OCI-LY1 (cell line): ENCODE measurements around the gene PITPNM3.

Source experiments
- H2AFZ ChIP-seq: fragments of 200-600 bp; sonication (generic), shearing (Covaris generic); 2 replicates; pipeline ENCODE4 v1.6.0; 2014; ENCODE audit warnings: antibody characterized with exemption, mild to moderate bottlenecking, low read length
- H3F3A ChIP-seq: fragments of 200-600 bp; sonication (generic), shearing (Covaris generic); 2 replicates; pipeline ENCODE4 v1.6.0; 2014; ENCODE audit warnings: mild to moderate bottlenecking, antibody characterized with exemption, low read length, moderate library complexity; ENCODE audit not compliant: insufficient read depth
- H3K27ac ChIP-seq: fragments of 200-600 bp; sonication (generic); 2 replicates; pipeline ENCODE4 v1.5.1; 2014; ENCODE audit warnings: low read length, mixed run types, mild to moderate bottlenecking, low read depth; ENCODE audit not compliant: poor library complexity, severe bottlenecking
- H3K27me3 ChIP-seq: fragments of 200-600 bp; sonication (generic); 2 replicates; pipeline ENCODE4 v1.6.0; 2014; ENCODE audit warnings: antibody characterized with exemption, mild to moderate bottlenecking, low read length, moderate library complexity; ENCODE audit not compliant: insufficient read depth
- H3K36me3 ChIP-seq: fragments of 200-600 bp; sonication (generic); 2 replicates; pipeline ENCODE4 v1.6.1; 2014; ENCODE audit warnings: mild to moderate bottlenecking, antibody characterized with exemption, low read length, moderate library complexity, mixed read lengths; ENCODE audit not compliant: insufficient read depth
- H3K4me1 ChIP-seq: fragments of 200-600 bp; sonication (generic); 2 replicates; pipeline ENCODE4 v1.5.1; 2014; ENCODE audit warnings: mild to moderate bottlenecking, low read length, moderate library complexity; ENCODE audit not compliant: insufficient read depth, severe bottlenecking
- H3K4me2 ChIP-seq: fragments of 200-600 bp; sonication (generic), shearing (Covaris generic); 2 replicates; pipeline ENCODE4 v1.6.1; 2014; ENCODE audit warnings: low read length
- H3K4me3 ChIP-seq: fragments of 200-600 bp; sonication (generic); 2 replicates; pipeline ENCODE4 v1.5.1; 2014; ENCODE audit warnings: low read length, low read depth, mild to moderate bottlenecking, mixed read lengths; ENCODE audit not compliant: poor library complexity, severe bottlenecking
- H3K79me2 ChIP-seq: fragments of 200-600 bp; shearing (Covaris generic); 2 replicates; pipeline ENCODE4 v1.6.1; 2016; ENCODE audit warnings: mixed run types, low read length, mixed read lengths; ENCODE audit not compliant: insufficient read depth
- H3K9ac ChIP-seq: fragments of 200-600 bp; sonication (generic), shearing (Covaris generic); 2 replicates; pipeline ENCODE4 v1.6.1; 2014; ENCODE audit warnings: mild to moderate bottlenecking, low read length, mixed read lengths
- H3K9me2 ChIP-seq: fragments of 200-600 bp; sonication (generic), shearing (Covaris generic); 2 replicates; pipeline ENCODE4 v1.6.1; 2014; ENCODE audit warnings: low read depth, mild to moderate bottlenecking, low read length, mixed read lengths
- H3K9me3 ChIP-seq: fragments of 200-600 bp; shearing (Covaris generic); 2 replicates; pipeline ENCODE4 v1.6.1; 2014; ENCODE audit warnings: low read length, mixed read lengths
- H4K20me1 ChIP-seq: fragments of 200-600 bp; sonication (generic), shearing (Covaris generic); 2 replicates; pipeline ENCODE4 v1.6.0; 2016; ENCODE audit warnings: mild to moderate bottlenecking, low read length; ENCODE audit not compliant: insufficient read depth
- EZH2 ChIP-seq: fragments of 200-600 bp; sonication (generic), shearing (Covaris generic); IDR thresholded peaks from 2 replicates; pipeline ENCODE4 v1.8.0; 2017; ENCODE audit warnings: borderline replicate concordance, mixed run types, mild to moderate bottlenecking, antibody characterized with exemption, low read length, moderate library complexity, mixed read lengths
- TF ChIP-seq, protein P1 (sequence below): fragments of 200-600 bp; sonication (generic), shearing (Covaris generic); IDR thresholded peaks from 2 replicates; pipeline ENCODE4 v1.5.1; 2017; ENCODE audit warnings: mild to moderate bottlenecking, antibody characterized with exemption, low read length, moderate library complexity, mixed read lengths

Gene PITPNM3

DNA sequence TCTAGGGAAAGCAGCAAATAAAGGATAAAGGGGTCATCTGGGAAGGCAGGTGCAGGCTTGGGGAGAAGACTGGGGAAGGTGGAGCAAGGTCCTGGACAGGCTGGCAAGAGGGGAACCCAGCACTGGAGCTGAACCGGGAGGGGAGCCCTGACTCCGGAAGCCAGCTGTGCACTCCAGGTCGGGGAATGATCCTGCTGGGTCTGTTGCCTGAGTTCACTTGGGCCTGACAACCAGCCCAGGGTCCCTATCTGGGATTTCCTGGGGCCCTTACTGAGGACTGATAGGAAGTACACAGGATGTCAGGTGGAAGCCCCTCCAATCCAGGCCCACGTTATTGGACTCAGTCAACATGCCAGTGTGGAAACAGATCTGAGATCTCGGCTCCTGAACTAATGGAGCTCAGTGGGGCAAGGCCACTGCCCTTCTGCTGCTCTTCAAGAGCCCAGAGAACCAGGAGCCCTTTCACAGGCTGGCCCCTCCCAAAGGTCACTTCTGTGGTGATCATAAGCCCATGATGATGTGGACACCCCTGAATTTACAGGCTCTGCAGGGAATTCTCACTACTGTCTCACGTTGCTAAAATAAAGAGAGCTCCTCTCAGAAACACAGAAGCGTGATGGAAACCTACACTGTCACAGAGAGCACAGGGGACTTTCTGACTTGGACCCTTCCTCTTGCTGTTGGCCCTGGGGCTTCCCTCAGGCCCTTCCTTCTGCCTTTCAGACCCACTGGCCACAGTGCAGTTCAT lies 19.9 kb upstream of the PITPNM3 start:
- Histone ChIP-seq H3K27ac (no peak overlapping the region), H3K4me2 (no peak overlapping the region)

DNA sequence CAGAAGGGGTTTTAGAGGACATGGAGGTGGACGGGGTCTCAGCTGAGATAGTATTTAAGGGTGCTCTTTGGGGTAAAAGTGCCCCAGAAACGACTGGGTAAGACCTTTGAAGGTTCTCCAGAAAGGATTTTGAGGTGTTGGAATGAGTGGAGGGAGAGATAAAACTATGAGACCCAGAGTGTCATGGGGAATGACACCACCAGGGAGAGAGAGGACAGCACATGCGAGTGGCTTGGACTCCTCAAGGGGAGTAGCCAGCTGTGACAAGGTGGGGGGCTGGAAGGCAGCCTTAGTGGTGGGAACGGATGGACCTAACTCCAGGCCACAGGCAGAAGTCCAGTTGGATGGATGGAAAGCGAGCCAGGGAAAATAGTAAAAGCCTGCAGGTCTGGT lies 19.2 kb upstream of the PITPNM3 start:
- Histone ChIP-seq H3K79me2 (no peaks in the 10 kb centered on the region), H3K4me2 (no peak overlapping the region), H2AFZ (no peak overlapping the region), H3K27ac (no peak overlapping the region), H3K9me3 (no peaks in the 10 kb centered on the region), H4K20me1 (no peaks in the 10 kb centered on the region), H3K9me2 (no peaks in the 10 kb centered on the region), H3K4me3 (no peak overlapping the region), H3K27me3 (no peaks in the 10 kb centered on the region), H3K36me3 (no peaks in the 10 kb centered on the region; the same call in 1 of the 2 replicates), H3K9ac (no peak overlapping the region), H3F3A (no peaks in the 10 kb centered on the region), H3K4me1 (peaks cover 9% of the 10 kb centered on the region)
- TF ChIP-seq EZH2 = no peak
- TF ChIP-seq, protein P1, sequence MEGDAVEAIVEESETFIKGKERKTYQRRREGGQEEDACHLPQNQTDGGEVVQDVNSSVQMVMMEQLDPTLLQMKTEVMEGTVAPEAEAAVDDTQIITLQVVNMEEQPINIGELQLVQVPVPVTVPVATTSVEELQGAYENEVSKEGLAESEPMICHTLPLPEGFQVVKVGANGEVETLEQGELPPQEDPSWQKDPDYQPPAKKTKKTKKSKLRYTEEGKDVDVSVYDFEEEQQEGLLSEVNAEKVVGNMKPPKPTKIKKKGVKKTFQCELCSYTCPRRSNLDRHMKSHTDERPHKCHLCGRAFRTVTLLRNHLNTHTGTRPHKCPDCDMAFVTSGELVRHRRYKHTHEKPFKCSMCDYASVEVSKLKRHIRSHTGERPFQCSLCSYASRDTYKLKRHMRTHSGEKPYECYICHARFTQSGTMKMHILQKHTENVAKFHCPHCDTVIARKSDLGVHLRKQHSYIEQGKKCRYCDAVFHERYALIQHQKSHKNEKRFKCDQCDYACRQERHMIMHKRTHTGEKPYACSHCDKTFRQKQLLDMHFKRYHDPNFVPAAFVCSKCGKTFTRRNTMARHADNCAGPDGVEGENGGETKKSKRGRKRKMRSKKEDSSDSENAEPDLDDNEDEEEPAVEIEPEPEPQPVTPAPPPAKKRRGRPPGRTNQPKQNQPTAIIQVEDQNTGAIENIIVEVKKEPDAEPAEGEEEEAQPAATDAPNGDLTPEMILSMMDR = no peak

More for the DNA sequence above, 19.9 kb upstream of the PITPNM3 start:
- Histone ChIP-seq H3K79me2 (no peaks in the 10 kb centered on the region), H3K9ac (no peak overlapping the region), H3K4me1 (peaks cover 9% of the 10 kb centered on the region), H3K27me3 (no peaks in the 10 kb centered on the region), H4K20me1 (no peaks in the 10 kb centered on the region), H3K36me3 (no peaks in the 10 kb centered on the region; the same call in 1 of the 2 replicates), H3K9me2 (no peaks in the 10 kb centered on the region), H3K9me3 (no peaks in the 10 kb centered on the region), H3K4me3 (no peak overlapping the region), H3F3A (no peaks in the 10 kb centered on the region), H2AFZ (no peak overlapping the region)
- no peak for TF ChIP-seq EZH2
- TF ChIP-seq, protein P1 = no peak

DNA sequence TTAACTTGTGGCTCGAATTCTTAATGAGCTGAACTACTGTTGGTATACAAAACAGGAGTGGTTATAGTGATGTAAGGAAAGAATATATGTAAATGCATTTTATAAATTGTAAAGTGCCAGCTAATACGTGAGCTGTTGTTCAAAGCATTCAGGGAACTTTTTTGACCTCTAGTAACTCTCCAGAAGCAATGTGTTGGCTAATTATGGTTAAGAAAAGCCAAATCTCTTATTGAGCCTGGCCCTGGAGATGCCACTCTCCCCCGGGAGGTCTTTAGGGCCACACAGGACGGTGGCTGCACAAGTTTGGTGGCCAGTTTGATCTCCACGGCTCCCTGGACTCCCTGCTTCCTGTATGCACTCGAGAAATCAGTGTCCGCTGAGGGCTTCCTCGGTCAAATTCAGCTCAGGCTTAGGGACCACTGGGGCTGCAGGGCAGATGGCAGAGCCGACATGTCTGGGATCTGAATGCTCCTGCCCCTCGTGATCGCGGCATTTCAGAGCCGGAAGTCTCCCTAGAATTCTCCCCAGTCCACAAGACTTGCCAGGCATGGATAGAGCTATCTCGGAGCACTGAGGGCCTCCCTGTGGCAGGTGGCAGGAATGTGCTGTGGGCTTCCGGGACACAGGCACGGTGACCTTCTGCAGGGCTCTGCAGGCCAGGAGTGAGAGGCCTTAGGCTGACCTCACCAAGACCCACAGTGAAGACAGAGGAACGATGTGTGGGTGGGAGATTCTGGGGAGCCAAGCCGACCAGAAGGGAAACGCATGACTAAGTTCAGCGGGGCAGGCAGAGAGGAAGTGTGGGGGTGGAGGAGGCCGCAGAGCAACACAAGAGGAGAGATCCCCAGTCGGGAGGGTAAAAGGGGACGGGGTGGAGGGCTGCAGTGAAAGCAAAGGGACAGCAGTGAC lies 18.6 kb upstream of the PITPNM3 start:
- no peak overlapping the region for H2AFZ ChIP-seq
- no peak overlapping the region for H3K9ac ChIP-seq
- H3K4me1 ChIP-seq = peaks cover 9% of the 10 kb centered on the region
- H3K9me2 ChIP-seq = no peaks in the 10 kb centered on the region
- H3K4me2 ChIP-seq = no peak overlapping the region
- H3K9me3 ChIP-seq = no peaks in the 10 kb centered on the region
- H3K27ac ChIP-seq = no peak overlapping the region
- H3K4me3 ChIP-seq = no peak overlapping the region
- H3F3A ChIP-seq = no peaks in the 10 kb centered on the region
- 0 out of 2 replicates have a peak, but pooled peaks cover 3% of the 10 kb centered on the region for H3K27me3 ChIP-seq
- TF ChIP-seq, protein P1 = no peak
- TF ChIP-seq EZH2 = no peak
- H3K79me2 ChIP-seq = no peaks in the 10 kb centered on the region
- H3K36me3 ChIP-seq = no peaks in the 10 kb centered on the region; the same call in 1 of the 2 replicates
- H4K20me1 ChIP-seq = no peaks in the 10 kb centered on the region
